Mesendoderm (in vitro differentiated cells): ENCODE measurements around the gene U2AF1L4.

Experiments used
- DNase-seq: peaks from one replicate; pipeline ENCODE4 v3.0.0; 2013
- H2AK5ac ChIP-seq: 2 replicates; pipeline ENCODE4 v1.6.1; 2013; ENCODE audit warnings: low read length, inconsistent platforms
- H2BK120ac ChIP-seq: 2 replicates; pipeline ENCODE4 v1.6.1; 2013; ENCODE audit warnings: low read depth, mild to moderate bottlenecking, low read length, moderate library complexity, mixed read lengths
- H2BK15ac ChIP-seq: replicated peaks from 2 replicates; pipeline ENCODE4 v1.6.1; 2013; ENCODE audit warnings: low read depth, mild to moderate bottlenecking, moderate library complexity
- H2BK5ac ChIP-seq: 2 replicates; pipeline ENCODE4 v1.6.1; 2013; ENCODE audit warnings: low read length, inconsistent platforms
- H3K18ac ChIP-seq: 2 replicates; pipeline ENCODE4 v1.6.1; 2013; ENCODE audit warnings: mild to moderate bottlenecking, low read length, mixed read lengths
- H3K23ac ChIP-seq: one replicate; pipeline ENCODE4 v1.6.1; 2013; ENCODE audit warnings: low read length
- H3K27ac ChIP-seq: 2 replicates; pipeline ENCODE4 v1.5.1; 2013; ENCODE audit warnings: low read depth, mild to moderate bottlenecking, inconsistent platforms, low read length, moderate library complexity
- H3K27me3 ChIP-seq: 2 replicates; pipeline ENCODE4 v1.6.1; 2013; ENCODE audit warnings: low read length, control low read depth, mild to moderate bottlenecking, inconsistent platforms; ENCODE audit not compliant: insufficient read depth, poor library complexity
- H3K36me3 ChIP-seq: 2 replicates; pipeline ENCODE4 v1.6.1; 2013; ENCODE audit warnings: low read length, inconsistent platforms; ENCODE audit not compliant: control insufficient read depth, insufficient read depth
- H3K4ac ChIP-seq: one replicate; pipeline ENCODE4 v1.6.1; 2013; ENCODE audit warnings: low read depth, mild to moderate bottlenecking, low read length, moderate library complexity
- H3K4me1 ChIP-seq: 2 replicates; pipeline ENCODE4 v1.6.1; 2013; ENCODE audit warnings: low read depth, low read length, inconsistent platforms; ENCODE audit not compliant: control insufficient read depth
- H3K4me2 ChIP-seq: 2 replicates; pipeline ENCODE4 v1.6.1; 2013; ENCODE audit warnings: low read length
- H3K4me3 ChIP-seq: 2 replicates; pipeline ENCODE4 v1.5.1; 2013; ENCODE audit warnings: mild to moderate bottlenecking, low read length
- H3K56ac ChIP-seq: one replicate; pipeline ENCODE4 v1.6.1; 2013; ENCODE audit warnings: low read length
- H3K79me1 ChIP-seq: 2 replicates; pipeline ENCODE4 v1.6.1; 2013; ENCODE audit warnings: low read length, inconsistent platforms
- H3K79me2 ChIP-seq: 2 replicates; pipeline ENCODE4 v1.6.1; 2013; ENCODE audit warnings: mild to moderate bottlenecking, low read length; ENCODE audit not compliant: control insufficient read depth, insufficient read depth
- H3K9ac ChIP-seq: 2 replicates; pipeline ENCODE4 v1.6.1; 2013; ENCODE audit warnings: low read length, inconsistent platforms
- H4K5ac ChIP-seq: one replicate; pipeline ENCODE4 v1.6.1; 2013; ENCODE audit warnings: low read length
- H4K8ac ChIP-seq: one replicate; pipeline ENCODE4 v1.6.1; 2013; ENCODE audit warnings: low read depth, mild to moderate bottlenecking, control low read depth, low read length, moderate library complexity
- WGBS: extraction: QIAGEN DNeasy Blood & Tissue Kit; methylation state at CpG from one replicate; pipeline ENCODE4 v1.1.7; 2013; ENCODE audit warnings: low lambda C conversion rate, missing lambda C conversion rate; ENCODE audit not compliant: insufficient coverage; ENCODE audit errors: extremely low coverage; 5-methylcytosine and 5-hydroxymethylcytosine counted together

Gene U2AF1L4

GRCh38 chr19:35760711-35761349 lies 15.6 kb upstream of the U2AF1L4 start:
- Histone ChIP-seq H3K9ac (no peak overlapping the region), H3K79me1 (peaks cover 9% of the 10 kb centered on the region), H3K4ac (no peak overlapping the region), H2AK5ac (no peak overlapping the region), H4K5ac (no peak overlapping the region), H3K56ac (no peak overlapping the region), H3K4me1 (no peaks in the 10 kb centered on the region), H2BK5ac (no peak overlapping the region), H2BK15ac (no peak overlapping the region), H3K4me3 (no peak overlapping the region), H2BK120ac (no peak overlapping the region), H3K79me2 (peaks cover 4% of the 10 kb centered on the region), H3K18ac (no peak overlapping the region), H3K36me3 (peaks cover 9% of the 10 kb centered on the region), H3K23ac (no peak overlapping the region), H3K4me2 (no peak overlapping the region), H3K27me3 (no peaks in the 10 kb centered on the region), H3K27ac (no peak overlapping the region), H4K8ac (no peak overlapping the region)
- no CpG with 5 or more reads among the region's 4 CpGs for WGBS
- no peak for DNase-seq

- Histone ChIP-seq H3K23ac (no peak overlapping the region), H3K56ac (no peak overlapping the region), H2BK5ac (no peak overlapping the region), H3K27me3 (no peaks in the 10 kb centered on the region), H3K79me2 (peaks cover 4% of the 10 kb centered on the region), H3K9ac (no peak overlapping the region), H3K4me3 (no peak overlapping the region), H3K4ac (no peak overlapping the region), H4K5ac (no peak overlapping the region), H2BK15ac (no peak overlapping the region), H3K4me2 (no peak overlapping the region), H3K27ac (no peak overlapping the region), H3K18ac (no peak overlapping the region), H3K4me1 (no peaks in the 10 kb centered on the region), H3K79me1 (peaks cover 9% of the 10 kb centered on the region), H2AK5ac (no peak overlapping the region), H3K36me3 (peaks cover 6% of the 10 kb centered on the region), H2BK120ac (no peak overlapping the region), H4K8ac (no peak overlapping the region)
- no peak for DNase-seq
- no CpG with 5 or more reads among the region's 2 CpGs for WGBS
These were observed 14.5 kb upstream of the U2AF1L4 start for GRCh38 chr19:35759697-35760096.

DNA sequence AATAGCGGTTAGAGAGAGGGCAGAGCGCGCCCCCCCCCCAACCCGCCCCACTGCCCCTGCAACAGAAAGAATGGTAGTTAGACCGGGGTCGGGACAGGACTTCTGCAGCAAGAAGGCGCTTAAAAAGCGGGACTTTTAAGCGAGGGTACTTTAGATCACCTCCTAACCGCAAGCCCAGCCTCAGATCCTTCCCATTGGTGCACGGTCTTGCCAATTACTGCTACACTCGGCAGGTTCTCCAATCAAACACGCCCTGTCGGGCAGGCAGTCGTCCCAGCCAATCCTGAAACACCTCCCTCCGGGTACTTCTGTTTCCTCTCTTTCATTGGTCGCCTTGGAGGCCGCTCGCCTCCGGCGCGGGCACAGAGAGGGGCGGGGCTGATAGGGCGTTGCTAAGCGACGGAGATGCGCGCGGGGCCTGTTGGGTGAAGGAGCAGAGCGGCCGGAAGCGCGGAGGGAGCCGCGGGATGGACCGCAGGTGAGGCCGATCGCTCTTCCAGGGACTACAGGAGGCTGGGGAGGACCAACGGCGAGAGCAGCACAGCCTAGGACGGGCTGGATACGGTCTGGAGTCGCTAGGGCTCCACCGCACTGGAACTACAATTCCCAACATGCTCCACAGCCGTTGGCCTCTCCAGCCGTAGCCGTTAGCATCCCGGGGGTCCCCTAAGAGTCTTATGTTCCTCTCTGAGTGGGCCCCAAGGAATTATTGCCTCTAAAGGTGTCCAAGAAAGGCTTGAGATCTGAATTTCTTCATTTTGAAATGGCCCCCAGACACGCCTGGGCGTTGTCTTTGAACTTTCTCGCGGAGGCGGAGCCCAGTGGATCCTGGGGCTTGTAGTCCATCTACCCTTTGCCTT lies 12.8 kb upstream of the U2AF1L4 start, which contains the start of gene PROSER3:
Gene PROSER3, plus strand, starts transcription at position 428 of the 860 bp plus-strand sequence. Its CDS starts 40 bp downstream, at position 468.
- H3K4ac ChIP-seq, result peak within 1 kb of the TSS; percentile 90
- H3K4me3 ChIP-seq, result peak within 1 kb of the TSS; percentile 93
- peak within 1 kb of the TSS; percentile 58 for H3K4me2 ChIP-seq
- H2AK5ac ChIP-seq, result no peak within 1 kb of the TSS
- H3K79me1 ChIP-seq, result peaks cover 9% of the 10 kb centered on the region
- peak within 1 kb of the TSS; percentile 73 for H3K18ac ChIP-seq
- peaks cover 6% of the 10 kb centered on the region for H3K36me3 ChIP-seq
- H3K56ac ChIP-seq, result peak within 1 kb of the TSS; percentile 99
- WGBS, result no CpG with 5 or more reads among the region's 53 CpGs
- peak; percentile 100 for DNase-seq
- H3K9ac ChIP-seq, result peak within 1 kb of the TSS; percentile 94
- peaks cover 4% of the 10 kb centered on the region for H3K79me2 ChIP-seq
- H2BK15ac ChIP-seq, result no peak within 1 kb of the TSS
- H3K4me1 ChIP-seq, result no peaks in the 10 kb centered on the region
- H4K5ac ChIP-seq, result no peak within 1 kb of the TSS
- H4K8ac ChIP-seq, result peak within 1 kb of the TSS; percentile 39
- H3K27me3 ChIP-seq, result no peaks in the 10 kb centered on the region
- H2BK5ac ChIP-seq, result peak within 1 kb of the TSS; percentile 75
- H3K23ac ChIP-seq, result no peak within 1 kb of the TSS
- no peak within 1 kb of the TSS for H2BK120ac ChIP-seq
- H3K27ac ChIP-seq, result peak within 1 kb of the TSS; percentile 87

- no peaks in the 10 kb centered on the region for H3K27me3 ChIP-seq
- H3K4ac ChIP-seq, result peak overlapping the region; percentile 82
- peak overlapping the region; percentile 16 for H3K4me3 ChIP-seq
- no peak overlapping the region for H3K23ac ChIP-seq
- H3K18ac ChIP-seq, result peak overlapping the region; percentile 73
- no peak overlapping the region for H2BK120ac ChIP-seq
- H3K27ac ChIP-seq, result peak overlapping the region; percentile 87
- peaks cover 4% of the 10 kb centered on the region for H3K79me2 ChIP-seq
- no peaks in the 10 kb centered on the region for H3K4me1 ChIP-seq
- H3K56ac ChIP-seq, result peak overlapping the region; percentile 88
- DNase-seq, result peak; percentile 90
- peaks cover 6% of the 10 kb centered on the region for H3K36me3 ChIP-seq
- H4K8ac ChIP-seq, result peak overlapping the region; percentile 39
- H3K79me1 ChIP-seq, result peaks cover 9% of the 10 kb centered on the region
- peak overlapping the region; percentile 75 for H3K9ac ChIP-seq
- H2BK5ac ChIP-seq, result no peak overlapping the region
- H2BK15ac ChIP-seq, result no peak overlapping the region
- peak overlapping the region; percentile 54 for H3K4me2 ChIP-seq
- H4K5ac ChIP-seq, result no peak overlapping the region
- no CpG with 5 or more reads among the region's 19 CpGs for WGBS
- no peak overlapping the region for H2AK5ac ChIP-seq
These were observed 12.1 kb upstream of the U2AF1L4 start for GRCh38 chr19:35757231-35757748.

- DNase-seq, result peak; percentile 65
- no peak within 1 kb of the TSS for H2BK5ac ChIP-seq
- peak within 1 kb of the TSS; percentile 39 for H4K8ac ChIP-seq
- no peaks in the 10 kb centered on the region for H3K4me1 ChIP-seq
- no peak within 1 kb of the TSS for H2AK5ac ChIP-seq
- peak within 1 kb of the TSS; percentile 88 for H3K56ac ChIP-seq
- no peaks in the 10 kb centered on the region for H3K27me3 ChIP-seq
- H3K27ac ChIP-seq, result peak within 1 kb of the TSS; percentile 87
- H3K36me3 ChIP-seq, result peaks cover 4% of the 10 kb centered on the region
- no peak within 1 kb of the TSS for H2BK120ac ChIP-seq
- peak within 1 kb of the TSS; percentile 90 for H3K4me2 ChIP-seq
- H3K23ac ChIP-seq, result peak within 1 kb of the TSS; percentile 83
- peaks cover 9% of the 10 kb centered on the region for H3K79me1 ChIP-seq
- H3K4me3 ChIP-seq, result peak within 1 kb of the TSS; percentile 20
- H2BK15ac ChIP-seq, result no peak within 1 kb of the TSS
- WGBS, result no CpG with 5 or more reads among the region's 52 CpGs
- peaks cover 4% of the 10 kb centered on the region for H3K79me2 ChIP-seq
- H3K9ac ChIP-seq, result peak within 1 kb of the TSS; percentile 75
- H3K18ac ChIP-seq, result peak within 1 kb of the TSS; percentile 73
- peak within 1 kb of the TSS; percentile 82 for H3K4ac ChIP-seq
- no peak within 1 kb of the TSS for H4K5ac ChIP-seq
These were observed 11.4 kb upstream of the U2AF1L4 start, which contains the start of gene HSPB6 for GRCh38 chr19:35756377-35757230. Gene HSPB6, minus strand, starts transcription at chr19:35757029. Its CDS starts 21 bp downstream, at chr19:35757008.
